Smooth muscle cell (in vitro differentiated cells): Measurements from ENCODE around the gene ZXDC. TPM values are rescaled to one million over a fixed set of nuclear protein-coding genes. Genes with fewer than 3 reads are reported as not detected.

Source experiments
- DNase-seq: peaks from one replicate; lab custom pipeline; 2025; ENCODE audit not compliant: unreplicated experiment; lab: John Stamatoyannopoulos, UW
- H2AFZ ChIP-seq: fragments of 200-600 bp; sonication (generic); 2 replicates; pipeline ENCODE4 v1.6.0; 2016; ENCODE audit warnings: antibody characterized with exemption, low read depth, mild to moderate bottlenecking
- H3F3A ChIP-seq: fragments of 200-600 bp; sonication (generic); 2 replicates; pipeline ENCODE4 v1.6.0; 2017; ENCODE audit warnings: antibody characterized with exemption, low read depth
- H3K27ac ChIP-seq: fragments of 200-600 bp; sonication (generic); 2 replicates; pipeline ENCODE4 v1.5.1; 2016; ENCODE audit warnings: low read depth, mild to moderate bottlenecking
- H3K27me3 ChIP-seq: fragments of 200-600 bp; sonication (generic); 2 replicates; pipeline ENCODE4 v1.6.1; 2016; ENCODE audit warnings: low read depth, mild to moderate bottlenecking
- H3K36me3 ChIP-seq: fragments of 200-600 bp; sonication (generic); 2 replicates; pipeline ENCODE4 v1.5.1; 2016; ENCODE audit warnings: low read depth
- H3K4me1 ChIP-seq: fragments of 200-600 bp; sonication (generic); 2 replicates; pipeline ENCODE4 v1.5.1; 2016; ENCODE audit warnings: low read depth
- H3K4me2 ChIP-seq: fragments of 200-600 bp; sonication (generic); 2 replicates; pipeline ENCODE4 v1.6.0; 2016; ENCODE audit warnings: mild to moderate bottlenecking
- H3K4me3 ChIP-seq: fragments of 200-600 bp; sonication (generic); 2 replicates; pipeline ENCODE4 v1.5.1; 2016; ENCODE audit warnings: mild to moderate bottlenecking
- H3K79me2 ChIP-seq: fragments of 200-600 bp; sonication (generic); 2 replicates; pipeline ENCODE4 v1.6.0; 2016; ENCODE audit warnings: low read depth, mild to moderate bottlenecking
- H3K9ac ChIP-seq: fragments of 200-600 bp; sonication (generic); 2 replicates; pipeline ENCODE4 v1.6.0; 2016; ENCODE audit warnings: low read depth
- H3K9me3 ChIP-seq: fragments of 200-600 bp; sonication (generic); replicated peaks from 2 replicates; pipeline ENCODE4 v1.5.1; 2016; ENCODE audit warnings: low read depth
- H4K20me1 ChIP-seq: fragments of 200-600 bp; sonication (generic); 2 replicates; pipeline ENCODE4 v1.6.0; 2016; ENCODE audit warnings: low read depth
- CTCF ChIP-seq: fragments of 200-600 bp; sonication (generic); IDR thresholded peaks from 2 replicates; pipeline ENCODE4 v1.5.1; 2017; ENCODE audit warnings: borderline replicate concordance, mild to moderate bottlenecking, antibody characterized with exemption; ENCODE audit not compliant: insufficient read depth, poor library complexity, severe bottlenecking
- WGBS: methylation state at CpG from one replicate; pipeline ENCODE4 v1.1.7; 2016; ENCODE audit warnings: low lambda C conversion rate; 5-methylcytosine and 5-hydroxymethylcytosine counted together
- polyA plus RNA-seq: library from polyadenylated mRNA; unstranded; fragments of >200 nt; fragmentation: Nextera tagmentation; extraction: Ambion mirVana; gene quantifications from 2 replicates; pipeline ENCODE4 v1.2.1, GENCODE V29; 2016
- total RNA-seq: library from RNA; depleted of rRNA; stranded (reverse); fragments of >200 nt; gene quantifications from 2 replicates; pipeline ENCODE4 v1.2.3, GENCODE V29; 2014

ZXDC gene
- total and polyA plus RNA-seq, 2 experiments from 2014 or later, result 9.2 to 20.4 TPM

- no peak for DNase-seq
- no peak for TF ChIP-seq CTCF
- Histone ChIP-seq H3K27me3 (no peaks in the 10 kb centered on the region), H3K4me3 (no peak overlapping the region), H4K20me1 (no peaks in the 10 kb centered on the region), H3K27ac (no peak overlapping the region), H3K4me1 (no peaks in the 10 kb centered on the region), H3K9ac (no peak overlapping the region), H3K4me2 (no peak overlapping the region), H3K9me3 (no peaks in the 10 kb centered on the region), H3F3A (no peaks in the 10 kb centered on the region), H3K79me2 (no peaks in the 10 kb centered on the region), H3K36me3 (no peaks in the 10 kb centered on the region), H2AFZ (no peak overlapping the region)
- WGBS, result 91% methylated on average over 26 of the region's 26 CpGs
Measured at GRCh38 chr3:126423191-126424038, 52.3 kb downstream of the ZXDC start.

GRCh38 chr3:126422571-126423091 lies 53.1 kb downstream of the ZXDC start:
- H3K4me1 ChIP-seq, result no peaks in the 10 kb centered on the region
- no peak for DNase-seq
- H3K79me2 ChIP-seq, result no peaks in the 10 kb centered on the region
- no peak overlapping the region for H3K9ac ChIP-seq
- H4K20me1 ChIP-seq, result no peaks in the 10 kb centered on the region
- no peak overlapping the region for H3K4me3 ChIP-seq
- 91% methylated on average over 4 of the region's 4 CpGs for WGBS
- H2AFZ ChIP-seq, result no peak overlapping the region
- H3K36me3 ChIP-seq, result no peaks in the 10 kb centered on the region
- no peaks in the 10 kb centered on the region for H3F3A ChIP-seq
- no peak overlapping the region for H3K27ac ChIP-seq
- H3K27me3 ChIP-seq, result no peaks in the 10 kb centered on the region
- no peak for TF ChIP-seq CTCF
- H3K4me2 ChIP-seq, result no peak overlapping the region
- H3K9me3 ChIP-seq, result no peaks in the 10 kb centered on the region

GRCh38 chr3:126422121-126422520 lies 53.6 kb downstream of the ZXDC start:
- Histone ChIP-seq H3K4me2 (no peak overlapping the region), H3F3A (no peaks in the 10 kb centered on the region), H3K4me3 (no peak overlapping the region), H3K79me2 (no peaks in the 10 kb centered on the region), H2AFZ (no peak overlapping the region), H3K9ac (no peak overlapping the region), H3K36me3 (no peaks in the 10 kb centered on the region), H3K27me3 (no peaks in the 10 kb centered on the region), H3K9me3 (no peaks in the 10 kb centered on the region), H3K4me1 (no peaks in the 10 kb centered on the region), H4K20me1 (no peaks in the 10 kb centered on the region), H3K27ac (no peak overlapping the region)
- no peak for DNase-seq
- TF ChIP-seq CTCF, result no peak
- 97% methylated on average over 8 of the region's 8 CpGs for WGBS
